ENCODE results near the gene LTK.

LTK gene

DNA sequence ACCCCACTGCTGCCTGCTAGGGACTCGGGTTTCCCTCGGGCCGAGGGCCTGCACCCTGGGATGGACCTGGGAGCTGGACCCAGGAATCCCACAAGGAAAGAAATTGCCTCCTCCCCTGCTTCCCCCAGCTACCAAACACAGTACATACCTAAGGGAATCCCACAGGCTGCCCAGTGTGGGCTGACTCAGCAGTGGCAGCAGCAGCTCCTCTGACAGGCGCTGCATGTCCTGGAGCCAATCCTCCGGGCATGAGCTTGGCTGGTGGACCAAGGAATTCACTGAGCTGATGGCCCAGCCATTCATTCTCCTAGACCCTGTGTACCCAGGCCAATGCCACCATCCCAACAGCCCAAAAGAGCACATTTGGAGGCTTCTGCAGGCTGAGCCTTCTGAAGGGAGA is 9.5 kb upstream of the LTK start:
- no peak for DNase-seq

DNA sequence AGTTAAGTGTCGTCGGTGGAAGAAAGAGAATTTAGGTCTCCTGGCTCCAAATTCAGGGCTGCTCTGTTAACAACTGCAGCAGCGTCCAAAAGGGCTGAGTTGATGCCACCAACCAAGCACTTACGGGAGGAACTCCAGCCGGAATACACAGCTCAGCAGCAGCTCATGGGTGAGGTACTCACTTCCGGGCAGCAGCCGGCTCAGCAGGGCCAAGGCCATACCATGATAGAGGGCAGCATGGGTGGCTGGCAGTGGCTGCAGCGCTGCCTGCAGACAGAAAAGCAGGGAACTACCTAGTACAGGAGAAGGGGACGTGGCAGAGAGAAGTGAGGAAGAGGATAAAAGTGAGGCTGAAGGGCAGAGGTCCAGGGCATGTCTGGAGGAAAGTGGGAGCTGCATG is 8.0 kb upstream of the LTK start:
- DNase-seq, result no peak

DNA sequence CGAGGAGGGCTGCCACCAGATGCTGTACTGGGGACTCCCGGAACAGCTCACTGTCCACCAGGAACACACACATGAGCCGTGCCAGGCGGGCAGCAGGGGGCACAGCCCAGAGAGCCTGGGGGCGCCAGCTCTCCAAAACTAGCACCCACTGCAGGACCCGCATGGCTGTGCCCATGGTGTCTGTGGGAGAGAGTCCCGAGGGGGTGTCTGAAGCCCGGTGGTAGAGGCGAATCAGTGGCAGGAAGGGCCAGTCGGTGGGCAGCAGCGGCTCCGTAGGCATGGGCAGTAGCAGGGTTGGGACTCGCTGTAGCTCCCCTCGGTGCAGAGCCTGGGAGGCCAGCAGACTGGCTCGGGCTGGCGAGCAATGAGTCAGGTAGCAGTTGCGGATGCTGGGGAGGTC is 7.0 kb upstream of the LTK start:
- no peak for DNase-seq

DNA sequence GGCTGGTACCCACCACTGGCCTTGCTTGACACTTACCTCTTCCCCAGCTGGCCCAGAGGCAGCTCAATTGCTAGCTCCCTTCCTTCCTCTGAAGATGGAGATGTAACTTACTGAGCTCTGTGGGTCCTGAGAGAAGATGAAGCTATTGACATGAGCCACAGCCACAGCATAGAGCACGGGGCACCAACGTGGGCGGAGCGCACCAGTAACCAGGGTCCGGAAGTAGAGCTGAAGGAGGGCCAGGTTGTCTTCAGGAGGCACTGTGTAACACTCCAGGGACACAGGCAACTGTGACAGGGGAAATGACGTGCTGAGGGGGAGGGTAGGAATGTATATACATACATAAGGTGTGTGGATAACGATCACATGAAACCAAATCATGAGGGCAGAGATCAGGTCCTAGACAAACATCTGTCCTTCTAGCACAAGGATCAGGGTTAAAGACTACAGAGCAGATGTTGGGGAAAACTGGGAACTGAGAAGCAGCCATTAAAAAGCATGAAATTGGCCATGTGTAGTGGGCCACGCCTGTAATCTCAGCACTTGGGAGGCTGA is 4.3 kb upstream of the LTK start:
- no peak for DNase-seq

DNA sequence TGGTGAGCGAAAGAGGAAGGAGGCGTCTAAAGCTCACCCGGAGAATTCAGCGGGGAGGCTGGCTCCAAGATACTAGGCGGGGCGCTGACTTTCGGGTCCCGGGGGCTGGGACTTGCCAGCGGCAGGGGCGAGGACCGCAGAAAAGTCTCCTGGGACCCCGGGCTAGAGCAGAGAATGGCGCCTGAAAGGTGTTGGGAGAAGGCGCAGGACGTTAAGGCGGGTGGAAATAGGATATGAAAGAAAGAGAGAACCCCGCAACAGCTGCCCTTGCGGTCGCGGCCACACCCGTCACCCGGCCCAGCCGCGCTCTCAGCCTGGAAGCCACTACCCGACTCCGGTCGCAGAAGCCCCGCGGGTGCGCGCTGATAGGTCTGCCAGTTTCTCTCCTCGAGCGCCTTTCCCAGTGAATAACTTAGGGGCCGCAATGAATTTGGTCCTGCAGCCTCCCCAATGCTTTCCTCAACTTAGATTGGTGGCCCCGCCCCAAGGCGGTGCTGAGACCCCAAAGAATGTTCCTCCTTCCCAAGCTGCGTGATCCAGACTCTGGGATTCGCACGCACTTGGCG is 604 bp downstream of the LTK start:
- DNase-seq, result no peak

DNA sequence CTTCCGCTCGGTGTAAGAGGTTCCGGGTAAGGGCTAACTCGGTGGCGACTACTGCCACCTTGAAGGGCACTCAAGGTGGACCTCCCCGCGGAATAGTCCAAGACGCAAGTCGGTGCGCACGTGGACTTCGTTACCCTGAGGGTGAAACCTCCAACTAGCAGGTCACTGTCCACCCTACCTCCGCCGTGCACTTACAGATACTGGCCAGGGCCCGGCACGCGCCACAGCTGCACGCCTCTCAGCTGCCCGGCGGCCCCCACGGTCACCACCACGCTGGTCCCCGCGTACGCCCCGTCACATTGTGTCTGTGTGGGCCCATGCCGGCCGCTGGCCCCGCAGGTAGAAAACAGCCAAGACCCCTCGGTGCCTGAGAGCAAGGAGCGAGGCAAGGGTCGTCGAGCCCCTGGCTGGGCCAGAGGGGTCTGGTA is 1.1 kb downstream of the LTK start:
- DNase-seq, result no peak

DNA sequence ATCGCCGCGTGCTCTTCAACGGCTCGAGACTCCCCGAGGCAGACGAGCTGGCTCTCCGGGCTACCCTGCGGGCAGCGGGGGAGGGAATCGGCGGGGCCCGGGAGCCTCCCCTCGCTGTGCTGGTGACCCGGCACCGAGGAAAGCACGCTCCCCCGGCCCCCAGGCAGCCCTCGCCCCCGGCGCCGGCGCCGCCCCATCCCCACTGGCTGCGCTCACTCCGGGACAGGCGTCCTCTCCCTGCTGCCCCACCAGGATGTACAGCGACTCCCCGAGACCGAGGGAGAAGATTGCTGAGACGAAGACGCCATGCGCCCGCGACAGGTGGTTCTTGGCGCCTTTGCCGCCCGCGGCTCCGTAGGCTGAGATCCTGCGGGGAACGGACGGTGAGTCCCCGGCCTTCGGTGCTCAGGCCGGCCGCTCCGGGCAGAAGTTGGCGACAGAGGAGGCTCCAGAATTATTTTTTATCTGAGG is 1.7 kb downstream of the LTK start:
- no peak for DNase-seq

DNA sequence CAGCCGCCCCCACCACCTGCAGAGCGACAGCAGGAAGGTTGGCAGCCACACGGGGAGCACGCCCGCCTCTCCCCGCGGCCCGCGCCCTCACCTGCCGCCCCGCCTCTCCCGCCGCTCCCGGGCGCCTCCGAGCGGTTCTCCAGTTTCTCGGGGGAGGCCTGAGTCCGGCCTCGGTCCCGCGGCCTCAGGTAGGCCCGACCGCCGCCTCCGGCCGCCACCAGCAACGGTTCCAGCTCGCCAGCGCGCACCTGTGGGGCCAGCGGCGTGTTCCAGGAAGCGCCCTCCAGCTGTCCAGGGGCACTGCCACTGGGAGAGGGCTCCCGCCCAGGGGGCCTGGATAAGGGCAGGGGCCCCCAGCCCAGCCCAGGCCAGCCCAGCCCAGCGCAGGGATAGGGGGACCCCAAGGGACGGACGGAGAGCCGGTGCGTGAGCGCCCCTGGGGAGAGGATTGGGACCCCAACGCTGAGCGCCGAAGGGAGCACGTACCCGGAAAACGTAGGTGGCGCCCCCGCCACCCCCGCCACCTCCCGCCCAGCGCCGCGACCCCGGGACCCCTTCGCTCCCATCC is 2.2 kb downstream of the LTK start:
- DNase-seq, result no peak

DNA sequence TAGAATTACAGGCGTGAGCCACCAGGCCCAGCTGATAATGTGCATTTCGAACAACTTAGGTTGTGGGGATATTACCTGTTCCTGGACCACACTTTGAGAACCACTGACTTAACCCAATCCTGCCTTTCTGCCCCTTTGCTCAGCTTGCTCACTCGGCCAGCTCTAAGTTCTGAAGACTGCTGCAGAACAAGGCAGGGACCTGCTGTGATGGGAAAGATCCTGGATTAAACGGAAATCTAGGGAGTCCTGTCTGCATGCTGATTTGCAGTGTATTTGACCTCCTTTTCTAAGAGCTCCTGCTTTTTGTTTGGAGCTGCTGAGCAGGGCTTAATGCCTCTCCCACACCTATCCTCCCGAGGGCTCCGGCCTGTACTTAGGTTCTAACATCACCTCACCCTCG is 2.9 kb downstream of the LTK start:
- DNase-seq, result no peak

DNA sequence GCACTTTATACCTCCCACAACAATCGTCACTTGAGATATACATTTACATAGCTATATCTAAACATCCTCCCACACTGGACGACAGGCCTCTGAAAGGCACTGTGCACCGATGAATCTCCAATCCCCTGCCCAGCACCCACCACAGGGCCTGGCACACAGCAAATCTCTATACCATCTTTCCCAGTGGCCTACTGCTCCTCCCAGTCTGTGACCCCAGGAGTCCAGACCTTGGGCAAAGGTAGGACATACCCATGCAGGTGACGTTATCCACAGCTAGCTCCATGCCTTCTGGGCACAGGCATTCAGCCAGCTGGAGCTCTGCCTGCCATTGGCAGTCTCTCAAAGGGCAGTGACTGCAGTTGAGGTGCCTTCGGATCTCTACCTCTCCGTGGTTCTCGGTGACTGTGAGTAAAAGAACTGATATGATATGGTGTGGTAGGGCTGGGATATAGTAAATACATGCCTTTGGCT is 5.8 kb downstream of the LTK start:
- no peak for DNase-seq

DNA sequence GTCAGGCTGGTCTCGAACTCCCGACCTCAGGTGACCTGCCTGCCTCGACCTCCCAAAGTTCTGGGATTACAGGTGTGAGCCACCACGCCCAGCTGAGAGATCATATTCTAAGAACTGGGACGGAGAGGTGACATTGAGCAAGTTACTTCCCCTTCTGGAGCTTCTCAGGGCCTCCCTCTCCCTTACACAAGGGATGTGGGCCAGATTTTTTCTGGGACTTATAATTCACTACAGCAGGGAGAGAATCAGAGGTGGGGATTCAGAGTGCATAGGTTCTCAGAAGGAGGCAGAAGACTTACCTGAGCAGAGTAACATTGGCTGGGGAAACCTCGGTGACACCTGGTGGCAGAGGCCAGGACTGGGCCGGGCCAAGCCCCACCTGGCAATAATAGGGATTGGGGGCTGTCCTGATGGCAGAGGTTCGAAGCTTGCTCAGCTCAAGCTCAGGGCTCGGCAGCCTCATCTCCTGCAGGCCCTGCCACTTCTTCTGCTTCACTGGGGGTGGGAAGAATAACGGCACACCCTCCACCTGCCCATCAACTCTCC is 6.8 kb downstream of the LTK start:
- DNase-seq, result no peak

DNA sequence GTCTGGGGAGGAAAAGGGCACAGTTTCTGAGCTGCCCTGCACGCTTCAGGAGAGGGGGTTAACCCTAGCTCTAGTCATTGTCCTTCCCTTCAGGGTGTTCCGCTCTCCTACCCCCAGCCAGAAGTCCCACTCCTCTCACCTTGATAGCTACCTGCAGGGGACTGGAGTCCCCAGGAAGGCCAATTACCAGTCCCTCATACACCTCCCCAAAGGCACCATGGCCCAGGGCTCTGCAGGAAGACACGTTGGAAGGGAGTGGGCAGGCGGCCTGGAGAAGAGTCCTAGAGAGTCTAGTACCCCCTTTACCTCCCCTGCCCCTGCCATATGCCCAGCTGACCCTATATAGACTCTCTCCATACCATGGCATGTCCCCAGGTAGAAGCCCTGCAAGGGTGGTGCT is 7.9 kb downstream of the LTK start:
- no peak for DNase-seq

DNA sequence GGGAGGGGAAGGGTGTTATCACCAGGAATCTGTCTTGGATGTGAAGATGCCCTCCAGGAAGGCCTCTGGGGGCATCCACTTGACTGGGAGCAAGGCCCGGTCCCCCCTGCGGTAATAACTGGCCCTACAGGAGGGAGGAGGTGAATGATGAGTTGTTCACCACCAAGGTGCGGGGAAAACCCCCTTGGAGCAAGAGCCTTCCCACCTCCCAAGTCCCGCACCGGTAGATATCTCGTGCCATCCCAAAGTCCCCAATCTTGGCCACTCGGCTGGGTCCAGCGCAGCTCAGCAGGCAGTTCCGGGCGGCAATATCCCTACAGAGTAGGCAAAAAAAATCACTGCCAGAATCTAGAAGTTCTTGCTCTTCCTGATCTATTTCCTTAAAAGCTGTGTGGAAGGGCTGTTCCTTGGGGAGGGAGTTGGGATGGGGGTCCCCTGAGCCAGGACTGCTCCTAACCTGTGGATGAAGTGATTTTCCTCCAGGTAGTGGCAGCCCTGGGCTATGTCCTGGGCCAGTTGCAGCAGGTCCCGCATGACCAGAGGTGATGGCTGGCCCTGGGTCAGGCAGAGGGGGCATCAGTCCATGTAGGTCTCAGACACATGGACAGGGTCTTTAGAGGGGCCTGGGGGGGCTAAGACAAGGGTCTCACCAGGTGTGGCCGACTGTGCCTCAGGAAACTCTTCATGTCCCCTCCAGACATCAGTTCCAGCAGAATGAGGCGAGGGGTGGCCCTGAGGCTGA is 8.7 kb downstream of the LTK start:
- DNase-seq, result no peak

DNA sequence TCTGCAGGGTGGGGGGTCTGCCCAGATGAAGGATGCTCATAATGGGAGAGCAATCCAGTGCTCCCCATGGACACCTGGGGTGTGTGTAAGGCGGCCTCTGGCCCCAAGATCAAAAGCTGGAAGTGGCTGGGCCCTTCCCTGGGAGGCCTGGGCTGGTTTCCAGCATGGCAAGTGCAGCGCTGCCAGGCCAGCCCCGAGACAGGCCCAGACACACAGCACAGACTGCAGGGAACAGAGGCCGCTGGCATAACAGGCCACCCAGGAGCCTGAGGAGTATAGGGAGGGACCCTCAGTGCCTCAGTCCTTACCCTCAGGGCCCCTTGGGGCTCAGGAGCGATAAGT is 10.0 kb downstream of the LTK start:
- no peak for DNase-seq

DNA sequence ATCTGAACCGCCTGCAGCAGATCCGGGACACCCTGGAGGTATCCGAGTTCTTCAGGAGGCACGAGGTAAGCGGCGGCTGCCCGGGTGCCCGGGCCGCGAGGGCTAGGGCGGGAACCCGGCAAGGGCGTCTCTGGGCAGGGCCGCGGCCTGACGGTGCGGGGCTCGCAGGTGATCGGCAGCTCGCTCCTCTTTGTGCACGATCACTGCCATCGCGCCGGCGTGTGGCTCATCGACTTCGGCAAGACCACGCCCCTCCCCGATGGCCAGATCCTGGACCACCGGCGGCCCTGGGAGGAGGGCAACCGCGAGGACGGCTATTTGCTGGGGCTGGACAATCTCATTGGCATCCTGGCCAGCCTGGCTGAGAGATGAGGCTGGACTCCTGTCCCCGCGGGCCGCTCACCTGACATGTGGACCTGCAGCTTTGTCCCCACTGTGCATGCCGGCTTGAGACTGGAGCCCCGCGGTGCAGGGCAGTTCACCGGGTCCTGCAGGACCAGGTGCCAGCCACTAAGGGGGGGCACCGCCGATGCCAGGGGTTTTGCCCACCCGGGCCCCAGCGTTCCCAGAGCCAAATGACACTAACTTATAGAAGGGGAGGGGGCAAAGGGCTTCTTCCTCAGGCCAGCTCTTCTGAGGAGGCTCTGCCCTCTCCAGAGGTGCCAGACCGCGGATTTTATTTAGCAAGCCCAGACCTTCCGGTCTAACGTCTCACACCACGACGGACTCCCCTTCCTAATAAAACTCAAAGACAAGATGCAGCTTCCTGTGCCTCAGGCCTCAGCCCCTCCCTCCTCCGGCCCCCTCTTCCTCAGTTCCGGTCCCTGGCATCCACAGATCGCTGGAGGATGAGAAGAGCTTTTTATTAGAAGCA is 10.6 kb downstream of the LTK start:
- no peak for DNase-seq

DNA sequence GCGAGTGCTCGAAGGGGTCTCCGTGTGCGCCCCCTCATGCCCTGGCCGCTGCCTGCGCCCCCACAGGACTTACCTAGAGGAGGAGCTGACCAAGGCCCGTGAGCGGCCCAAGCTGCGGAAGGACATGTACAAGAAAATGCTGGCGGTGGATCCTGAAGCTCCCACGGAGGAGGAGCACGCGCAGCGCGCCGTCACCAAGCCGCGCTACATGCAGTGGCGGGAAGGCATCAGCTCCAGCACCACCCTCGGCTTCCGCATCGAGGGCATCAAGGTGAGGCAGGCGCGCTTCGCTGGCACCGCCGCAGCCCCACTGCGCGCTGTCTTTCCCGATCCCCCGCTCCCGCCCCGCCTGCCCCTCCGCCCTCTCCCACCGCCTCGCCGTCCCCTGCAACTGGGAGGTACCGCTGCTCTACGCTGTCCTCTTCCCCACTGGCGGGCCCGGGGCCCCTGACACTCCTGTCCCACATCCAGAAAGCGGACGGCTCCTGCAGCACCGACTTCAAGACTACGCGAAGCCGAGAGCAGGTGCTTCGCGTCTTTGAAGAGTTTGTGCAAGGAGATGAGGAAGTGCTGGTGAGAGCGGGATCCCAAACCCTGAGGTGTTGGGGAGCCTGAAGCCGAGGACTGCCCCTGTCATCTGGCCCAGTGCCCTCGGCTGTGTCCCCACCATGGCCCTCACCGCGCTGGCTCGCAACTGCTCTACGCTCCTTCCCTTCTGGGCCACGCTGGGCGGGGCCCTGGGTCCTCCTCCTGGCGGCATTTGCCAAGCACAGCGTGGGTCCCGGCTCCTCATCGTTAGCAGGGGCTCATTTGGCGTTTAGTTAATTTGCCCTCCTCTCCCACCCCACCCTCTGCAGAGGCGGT is 11.5 kb downstream of the LTK start:
- DNase-seq, result no peak

DNA sequence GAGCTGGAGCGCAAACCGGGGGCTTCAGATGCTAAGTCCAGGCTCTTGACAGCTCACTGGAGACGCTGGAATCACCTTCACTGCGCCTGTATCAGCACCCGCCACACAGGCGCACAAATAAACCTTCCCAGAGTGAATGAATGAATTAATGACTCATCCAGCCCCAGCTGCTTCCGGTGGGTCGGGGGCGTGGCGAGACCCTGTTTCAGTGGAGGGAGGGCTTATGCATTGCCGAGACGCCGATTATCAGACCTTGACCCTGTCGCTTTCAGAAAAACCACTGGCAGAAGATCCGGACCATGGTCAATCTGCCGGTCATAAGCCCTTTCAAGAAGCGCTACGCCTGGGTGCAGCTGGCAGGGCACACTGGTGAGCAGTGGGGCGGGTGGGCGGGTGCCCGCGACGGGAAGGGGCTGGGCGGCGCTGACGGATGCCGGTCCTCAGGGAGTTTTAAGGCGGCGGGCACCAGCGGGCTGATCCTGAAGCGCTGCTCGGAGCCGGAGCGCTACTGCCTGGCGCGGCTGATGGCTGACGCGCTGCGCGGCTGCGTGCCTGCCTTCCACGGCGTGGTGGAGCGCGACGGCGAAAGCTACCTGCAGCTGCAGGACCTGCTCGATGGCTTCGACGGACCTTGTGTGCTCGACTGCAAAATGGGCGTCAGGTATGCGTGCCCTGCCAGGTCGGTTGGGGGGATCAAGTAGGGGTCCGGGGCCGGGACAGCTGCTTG is 12.3 kb downstream of the LTK start:
- DNase-seq, result no peak

DNA sequence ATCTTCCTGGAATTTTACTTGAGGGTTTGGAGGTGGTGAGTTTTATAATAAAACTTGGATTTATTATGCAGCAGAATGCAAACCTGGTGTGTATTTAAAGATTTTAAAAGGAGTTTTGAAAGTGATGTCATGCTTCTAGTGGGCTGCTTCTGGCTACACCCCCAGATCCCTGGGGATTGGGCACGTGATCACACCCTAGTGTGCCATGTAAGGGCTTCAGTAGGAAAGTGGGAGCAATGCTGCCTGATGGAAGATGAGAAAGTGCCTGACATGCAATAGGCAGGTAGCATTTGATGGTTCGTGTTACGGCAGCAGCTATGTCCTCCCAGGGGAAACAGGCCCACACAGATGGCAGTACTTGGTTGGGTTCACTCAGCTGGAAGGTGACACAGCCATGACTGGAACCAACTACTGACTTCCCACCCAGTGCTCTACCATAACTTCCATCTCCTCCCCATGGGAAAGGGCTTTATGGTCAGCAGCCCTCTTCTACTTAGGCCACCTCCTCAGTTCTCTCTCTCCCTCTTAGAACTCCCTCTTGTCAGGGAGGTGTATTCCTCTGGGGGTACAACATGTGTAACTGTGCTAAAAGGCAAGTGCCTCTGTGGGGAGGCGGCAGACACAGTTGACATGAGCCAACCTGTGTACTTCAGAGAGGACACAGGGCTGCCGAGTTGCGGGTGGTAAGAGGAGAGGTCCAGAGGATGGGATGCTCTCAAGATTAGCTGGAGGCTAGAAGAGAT is 14.3 kb downstream of the LTK start:
- DNase-seq, result no peak

DNA sequence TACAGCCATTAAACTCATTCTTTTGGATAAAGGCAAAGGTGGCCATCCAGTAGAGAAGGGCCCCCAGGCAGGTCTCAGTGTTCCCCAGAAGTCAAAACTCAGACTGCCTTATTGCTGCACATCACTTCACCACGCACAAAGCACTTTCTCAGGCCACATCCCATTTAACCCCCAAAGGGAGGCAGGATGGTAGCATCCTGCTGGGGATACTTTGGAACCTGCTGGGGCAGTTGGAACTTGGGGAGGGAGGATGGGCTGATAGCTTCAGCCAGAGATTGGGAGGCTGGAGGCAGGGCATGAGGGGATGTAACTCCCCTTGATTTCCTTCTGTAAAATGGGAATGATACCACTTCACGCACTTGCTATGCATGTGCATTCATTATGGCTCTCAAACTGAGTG is 15.0 kb downstream of the LTK start:
- DNase-seq, result no peak
